Retinal pigment epithelial cell (primary cell): ENCODE results near the gene MTFR1L.
A peak's percentile ranks its signal among the peaks of the same experiment; 100 is the strongest.

Experiments used
- DNase-seq: peaks from one replicate; pipeline ENCODE4 v3.0.0-alpha.2; 2010; ENCODE audit warnings: low read depth
- H3K4me3 ChIP-seq: 2 replicates; pipeline ENCODE4 v1.5.1; 2011; ENCODE audit warnings: mild to moderate bottlenecking, low read length, control low read depth, moderate library complexity
- TF ChIP-seq, protein P1 (sequence below): conservative IDR thresholded peaks from 2 replicates; pipeline ENCODE4 v1.5.1; 2011; ENCODE audit warnings: low read depth, low read length, control low read depth, inconsistent platforms

The MTFR1L gene

DNA sequence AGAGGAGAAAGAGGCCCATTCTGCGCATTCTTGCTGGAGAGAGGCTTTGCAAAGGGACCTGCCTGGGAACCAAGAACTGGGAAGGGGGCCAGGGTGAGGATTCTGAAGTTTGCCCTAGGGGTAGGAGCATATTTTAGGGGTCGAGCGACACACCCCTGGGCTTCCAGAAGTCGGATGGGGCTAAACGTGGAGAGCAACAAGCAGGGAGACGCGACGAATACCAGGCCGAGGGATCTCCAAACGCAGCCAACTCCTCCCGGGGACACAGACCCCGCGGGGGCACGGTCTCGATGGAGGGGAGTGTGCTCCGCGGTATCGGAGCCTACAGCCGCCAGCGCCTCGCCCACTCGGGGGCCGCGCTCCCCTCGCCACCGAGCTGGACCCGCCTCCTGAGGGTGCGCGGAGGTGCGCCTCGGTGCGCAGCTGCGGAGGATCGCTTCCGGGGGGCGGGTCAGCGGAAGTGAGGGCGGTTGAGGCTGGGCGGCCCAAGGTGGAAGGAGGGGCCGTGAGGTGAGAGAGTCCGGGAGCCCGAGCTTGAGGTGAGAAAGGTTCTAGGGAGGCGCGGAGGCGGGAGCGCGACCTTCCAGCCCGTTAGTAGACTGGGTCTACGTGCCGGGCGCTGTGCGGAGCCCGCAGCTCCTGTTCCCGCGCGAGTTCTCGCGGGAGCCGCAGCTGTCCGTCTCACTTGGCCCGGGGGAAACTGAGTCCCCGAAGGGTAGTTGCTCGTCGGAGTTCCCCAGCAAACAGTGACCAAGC, at the start of gene MTFR1L:
MTFR1L (plus strand) TSS at position 464 of the 756 bp plus-strand sequence. CDS start 3,151 bp downstream, outside the sequence.
- no peak for DNase-seq
- TF ChIP-seq, protein P1, sequence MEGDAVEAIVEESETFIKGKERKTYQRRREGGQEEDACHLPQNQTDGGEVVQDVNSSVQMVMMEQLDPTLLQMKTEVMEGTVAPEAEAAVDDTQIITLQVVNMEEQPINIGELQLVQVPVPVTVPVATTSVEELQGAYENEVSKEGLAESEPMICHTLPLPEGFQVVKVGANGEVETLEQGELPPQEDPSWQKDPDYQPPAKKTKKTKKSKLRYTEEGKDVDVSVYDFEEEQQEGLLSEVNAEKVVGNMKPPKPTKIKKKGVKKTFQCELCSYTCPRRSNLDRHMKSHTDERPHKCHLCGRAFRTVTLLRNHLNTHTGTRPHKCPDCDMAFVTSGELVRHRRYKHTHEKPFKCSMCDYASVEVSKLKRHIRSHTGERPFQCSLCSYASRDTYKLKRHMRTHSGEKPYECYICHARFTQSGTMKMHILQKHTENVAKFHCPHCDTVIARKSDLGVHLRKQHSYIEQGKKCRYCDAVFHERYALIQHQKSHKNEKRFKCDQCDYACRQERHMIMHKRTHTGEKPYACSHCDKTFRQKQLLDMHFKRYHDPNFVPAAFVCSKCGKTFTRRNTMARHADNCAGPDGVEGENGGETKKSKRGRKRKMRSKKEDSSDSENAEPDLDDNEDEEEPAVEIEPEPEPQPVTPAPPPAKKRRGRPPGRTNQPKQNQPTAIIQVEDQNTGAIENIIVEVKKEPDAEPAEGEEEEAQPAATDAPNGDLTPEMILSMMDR, result no peak
- H3K4me3 ChIP-seq, result peak within 1 kb of the TSS; percentile 64

DNA sequence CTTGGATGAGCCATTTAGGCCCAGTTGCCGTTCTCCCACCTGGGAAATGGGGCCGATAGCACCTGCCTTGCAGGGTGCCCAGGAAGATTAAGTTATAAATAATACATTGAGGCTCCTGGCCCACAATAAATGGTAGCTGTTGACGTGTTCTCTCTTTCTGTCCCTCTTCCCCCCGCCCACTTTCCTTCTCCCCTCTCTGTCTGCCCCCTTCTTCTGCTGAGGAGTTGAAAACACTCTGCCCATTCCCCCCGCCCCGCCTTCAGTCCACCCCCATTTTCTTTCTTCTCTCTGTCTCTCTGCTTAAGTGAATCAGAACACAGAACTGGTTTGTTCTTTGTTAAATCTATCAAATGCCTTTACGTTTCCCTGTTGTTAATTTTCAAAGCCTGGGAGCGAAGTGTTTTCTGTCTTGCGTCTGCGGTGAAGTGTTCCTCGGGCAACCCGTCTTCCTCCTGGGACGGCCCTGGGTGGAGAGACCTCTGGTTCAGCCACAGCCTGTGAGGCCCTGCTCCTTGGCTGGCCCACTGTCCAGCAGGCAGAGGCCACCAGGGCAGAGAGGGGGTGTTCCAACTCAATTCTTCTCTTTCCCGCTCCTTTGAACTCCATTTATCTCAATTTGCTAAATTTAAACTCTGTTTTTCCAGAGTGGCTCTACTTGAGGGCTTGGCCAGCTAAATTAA, 49.1 kb upstream of the MTFR1L start:
- no peak overlapping the region for H3K4me3 ChIP-seq
- DNase-seq, result no peak
- TF ChIP-seq, protein P1, result no peak

DNA sequence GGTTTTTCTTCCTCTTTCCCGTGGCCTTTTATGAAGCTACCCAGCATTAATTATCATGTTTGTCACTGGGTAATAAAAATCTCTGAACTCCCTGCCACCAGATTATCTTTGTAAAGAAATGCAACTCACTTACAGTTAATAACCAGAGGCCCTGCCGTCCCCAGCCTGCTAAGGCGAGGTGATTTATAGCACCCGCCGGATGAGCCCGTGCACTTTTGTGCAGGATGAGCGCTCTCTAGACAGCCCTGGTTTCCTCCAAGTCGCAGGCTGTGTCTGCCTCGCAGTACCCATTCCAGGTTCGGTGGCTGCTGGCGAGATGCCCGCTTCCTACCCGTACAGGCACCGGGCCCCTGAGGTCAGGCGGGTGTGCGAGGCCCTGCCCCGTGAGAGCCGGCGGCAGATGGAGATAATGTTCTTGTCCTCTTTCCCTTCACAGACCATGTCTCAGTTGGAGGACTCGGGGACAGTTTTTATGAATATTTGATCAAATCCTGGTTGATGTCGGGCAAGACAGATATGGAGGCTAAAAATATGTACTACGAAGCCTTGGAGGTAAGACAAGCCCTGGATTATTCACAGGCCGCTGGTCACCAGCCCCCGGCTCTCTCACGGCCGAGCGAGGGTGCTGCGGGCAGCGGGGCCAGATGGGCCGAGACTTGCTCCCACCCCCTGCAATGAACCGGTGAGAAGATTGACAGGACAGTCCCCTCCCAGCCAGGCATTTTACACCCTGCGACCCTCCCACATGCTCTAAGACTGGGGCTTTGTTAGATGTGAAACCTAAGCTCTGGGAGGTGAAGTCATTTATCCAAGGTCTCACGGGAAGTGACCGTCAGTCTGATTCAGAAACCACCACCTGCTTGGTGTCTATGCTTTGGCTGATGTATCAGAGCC, 48.3 kb upstream of the MTFR1L start:
- DNase-seq, result no peak

DNA sequence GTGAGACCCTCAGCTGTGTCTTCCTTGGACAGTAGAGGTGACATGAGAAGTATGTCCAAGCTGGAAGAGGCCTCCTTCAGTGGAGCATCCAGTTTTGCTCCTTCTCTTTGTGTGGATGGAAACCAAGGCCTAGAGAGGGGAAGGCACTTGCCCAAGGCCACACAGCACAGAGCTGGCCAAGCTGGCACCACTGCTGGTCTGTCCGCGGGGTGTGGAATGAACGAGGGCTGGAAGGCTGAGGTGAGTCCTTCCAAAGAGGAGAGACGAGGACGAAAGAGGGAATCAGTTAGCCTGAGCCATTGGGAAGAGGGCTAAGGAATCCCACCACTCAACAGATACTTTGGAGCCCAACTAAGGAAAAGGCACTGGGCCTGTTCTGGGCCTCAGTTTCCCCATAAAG, 47.6 kb upstream of the MTFR1L start:
- H3K4me3 ChIP-seq, result no peak overlapping the region
- TF ChIP-seq, protein P1, result no peak
- no peak for DNase-seq

More for the DNA sequence above, 48.3 kb upstream of the MTFR1L start:
- TF ChIP-seq, protein P1, result no peak
- H3K4me3 ChIP-seq, result no peak overlapping the region

DNA sequence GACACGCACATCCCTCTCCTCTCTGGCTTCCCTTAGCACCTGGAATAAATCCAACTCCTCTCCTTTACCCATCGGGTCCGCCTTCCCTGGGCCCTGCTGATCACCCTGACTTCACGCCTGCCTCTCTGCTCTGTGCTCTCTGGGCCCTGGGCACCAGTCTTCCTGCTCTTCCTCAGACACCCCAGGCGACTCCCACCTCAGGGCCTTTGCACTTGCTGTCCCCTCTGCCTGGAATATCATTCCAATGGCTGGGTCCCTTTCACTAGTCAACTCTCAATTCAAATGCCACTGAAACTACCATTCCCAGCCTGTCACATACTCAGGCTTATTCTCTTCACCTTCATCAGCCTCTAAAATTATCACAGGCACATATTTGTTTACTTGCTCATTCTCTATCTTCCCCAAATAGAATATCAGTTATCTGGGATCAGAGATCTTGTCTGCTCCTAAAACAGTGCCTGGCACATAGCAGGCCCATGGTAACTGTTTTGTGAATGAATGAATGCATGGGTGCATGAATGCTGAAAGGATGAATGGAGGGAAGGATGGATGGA, 47.0 kb upstream of the MTFR1L start:
- no peak overlapping the region for H3K4me3 ChIP-seq
- TF ChIP-seq, protein P1, result no peak
- no peak for DNase-seq

DNA sequence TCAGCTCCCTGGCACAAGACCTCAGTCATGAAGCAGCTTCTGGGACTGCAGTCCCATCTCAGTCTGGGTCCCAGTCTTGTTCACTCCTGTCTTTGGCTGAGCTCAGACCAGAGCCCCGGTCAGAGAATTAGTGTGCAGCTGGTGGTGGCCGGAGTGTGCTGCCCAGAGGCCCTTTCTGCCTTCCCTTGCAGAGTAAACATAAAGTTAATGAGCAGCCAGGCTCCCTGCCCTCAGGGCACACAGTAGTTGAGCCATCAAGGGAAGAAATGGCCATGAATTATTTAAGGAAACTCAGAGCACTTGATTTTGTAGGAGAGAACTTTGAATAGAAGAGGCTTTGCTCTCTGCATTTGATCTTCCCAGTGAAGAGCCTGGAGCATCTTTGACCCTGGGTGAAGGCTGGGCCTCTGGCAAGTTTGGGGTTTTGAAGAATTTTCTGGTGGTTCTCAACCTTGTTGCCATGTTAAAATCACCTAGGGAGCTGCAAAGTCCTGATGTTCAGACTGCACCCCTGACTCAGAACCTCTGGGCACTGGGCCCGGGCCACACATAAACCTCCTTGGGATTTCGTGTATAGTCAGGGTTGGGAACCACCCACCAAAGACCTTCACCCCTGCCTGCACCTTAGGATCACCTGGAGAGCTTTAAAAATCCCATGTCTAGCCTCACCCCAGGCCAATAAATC, 46.2 kb upstream of the MTFR1L start:
- TF ChIP-seq, protein P1, result no peak
- no peak for DNase-seq
- H3K4me3 ChIP-seq, result no peak overlapping the region
